ENCODE results near the gene PALLD.
"Not testable (repeated sequence)": the region's sequence is repeated elsewhere in the genome, so short reads cannot be mapped to it uniquely, and the experiment has no call there.

PALLD gene

GRCh38 chr4:168724686-168725411 is 228.0 kb downstream of the PALLD start:
- no peak for DNase-seq (ENCODE audit: low read depth in 1 of 2, low spot score in 1 of 2)

GRCh38 chr4:168725930-168726329 is 229.1 kb downstream of the PALLD start:
- DNase-seq (ENCODE audit: low read depth in 1 of 2, low spot score in 1 of 2) = no peak

GRCh38 chr4:168727181-168727580 is 230.3 kb downstream of the PALLD start:
- DNase-seq (ENCODE audit: low read depth in 1 of 2, low spot score in 1 of 2) = not testable (repeated sequence)

- no peak for DNase-seq (ENCODE audit: low read depth in 1 of 2, low spot score in 1 of 2)
Observed at GRCh38 chr4:168731006-168731636, 234.3 kb downstream of the PALLD start.

- no peak for DNase-seq (ENCODE audit: low read depth in 1 of 2, low spot score in 1 of 2)
Observed at GRCh38 chr4:168731706-168732414, 235.0 kb downstream of the PALLD start.

GRCh38 chr4:168732714-168733113 is 235.9 kb downstream of the PALLD start:
- no peak for DNase-seq (ENCODE audit: low read depth in 1 of 2, low spot score in 1 of 2)

- no peak for DNase-seq (ENCODE audit: low read depth in 1 of 2, low spot score in 1 of 2)
Observed at GRCh38 chr4:168734703-168735678, 238.1 kb downstream of the PALLD start.

GRCh38 chr4:168735735-168736134 is 238.9 kb downstream of the PALLD start:
- DNase-seq (ENCODE audit: low read depth in 1 of 2, low spot score in 1 of 2) = no peak

- no peak for DNase-seq (ENCODE audit: low read depth in 1 of 2, low spot score in 1 of 2)
Observed at GRCh38 chr4:168736860-168737805, 240.3 kb downstream of the PALLD start.

- DNase-seq (ENCODE audit: low read depth in 1 of 2, low spot score in 1 of 2) = no peak
Observed at GRCh38 chr4:168737806-168738172, 240.9 kb downstream of the PALLD start.

GRCh38 chr4:168739886-168740285 is 243.0 kb downstream of the PALLD start:
- no peak for DNase-seq (ENCODE audit: low read depth in 1 of 2, low spot score in 1 of 2)

GRCh38 chr4:168740691-168741090 is 243.8 kb downstream of the PALLD start:
- no peak for DNase-seq (ENCODE audit: low read depth in 1 of 2, low spot score in 1 of 2)

GRCh38 chr4:168741281-168742173 is 244.7 kb downstream of the PALLD start:
- DNase-seq (ENCODE audit: low read depth in 1 of 2, low spot score in 1 of 2) = no peak

GRCh38 chr4:168743131-168743530 is 246.3 kb downstream of the PALLD start:
- DNase-seq (ENCODE audit: low read depth in 1 of 2, low spot score in 1 of 2) = no peak

GRCh38 chr4:168743601-168744000 is 246.7 kb downstream of the PALLD start:
- no peak for DNase-seq (ENCODE audit: low read depth in 1 of 2, low spot score in 1 of 2)

GRCh38 chr4:168744021-168744420 is 247.2 kb downstream of the PALLD start:
- no peak for DNase-seq (ENCODE audit: low read depth in 1 of 2, low spot score in 1 of 2)

- DNase-seq (ENCODE audit: low read depth in 1 of 2, low spot score in 1 of 2) = no peak
Observed at GRCh38 chr4:168748807-168749206, 252.0 kb downstream of the PALLD start.

GRCh38 chr4:168751263-168752225 is 254.7 kb downstream of the PALLD start:
- DNase-seq (ENCODE audit: low read depth in 1 of 2, low spot score in 1 of 2) = no peak
